PC-9 (cell line): Measurements from ENCODE around the gene PLXDC2. TPM values are rescaled to one million over a fixed set of nuclear protein-coding genes. Genes with fewer than 3 reads are reported as not detected.

Experiments used
- BruUV-seq: library from RNA; stranded (reverse); fragments of 400-500 nt; replicated peaks from 2 replicates; lab custom pipeline; 2021; lab: Mats Ljungman, UMichigan
- CTCF ChIA-PET: fragments of 300-600 bp; sonication (Branson Sonifier 250); formaldehyde crosslinking; loops from one replicate; lab custom pipeline; 2022; ENCODE audit warnings: antibody characterized with exemption; lab: Charles Lee
- POLR2A ChIA-PET: fragments of 300-600 bp; sonication (Branson Sonifier 250); formaldehyde crosslinking; loops from one replicate; lab custom pipeline; 2022; ENCODE audit warnings: antibody characterized with exemption; ENCODE audit not compliant: unreplicated experiment; lab: Charles Lee
- DNase-seq, 2 experiments: peaks; one replicate each; pipeline versions ENCODE4 v3.0.0 to v3.0.0-alpha.2; 2015 to 2022; ENCODE audit warnings: mixed read lengths in 1 of 2
- H2AFZ ChIP-seq: fragments of 200-600 bp; sonication (generic); 2 replicates; pipeline ENCODE4 v1.8.1; 2017; ENCODE audit warnings: antibody characterized with exemption
- H3F3A ChIP-seq: fragments of 200-600 bp; sonication (generic); 2 replicates; pipeline ENCODE4 v1.8.1; 2017; ENCODE audit warnings: antibody characterized with exemption, mild to moderate bottlenecking, low read depth; ENCODE audit not compliant: insufficient read depth
- H3K27ac ChIP-seq: fragments of 200-600 bp; sonication (generic); 2 replicates; pipeline ENCODE4 v1.6.1; 2016; ENCODE audit warnings: mixed run types
- H3K27me3 ChIP-seq: fragments of 200-600 bp; sonication (generic); 2 replicates; pipeline ENCODE4 v1.6.1; 2016; ENCODE audit warnings: low read depth, mixed run types; ENCODE audit not compliant: insufficient read depth
- H3K36me3 ChIP-seq: fragments of 200-600 bp; sonication (generic); 2 replicates; pipeline ENCODE4 v1.6.1; 2016; ENCODE audit warnings: low read depth, mixed run types
- H3K4me1 ChIP-seq: fragments of 200-600 bp; sonication (generic); replicated peaks from 2 replicates; pipeline ENCODE4 v1.6.1; 2016; ENCODE audit warnings: mixed run types; ENCODE audit not compliant: insufficient read depth
- H3K4me2 ChIP-seq: fragments of 200-600 bp; sonication (generic); 2 replicates; pipeline ENCODE4 v1.6.1; 2017; ENCODE audit warnings: mixed run types
- H3K4me3 ChIP-seq: fragments of 200-600 bp; sonication (generic); 2 replicates; pipeline ENCODE4 v1.6.1; 2016; ENCODE audit warnings: mixed run types
- H3K79me2 ChIP-seq: fragments of 200-600 bp; sonication (generic); 2 replicates; pipeline ENCODE4 v1.6.1; 2017; ENCODE audit warnings: low read depth, mixed run types
- H3K9me2 ChIP-seq: fragments of 200-600 bp; sonication (generic); 2 replicates; pipeline ENCODE4 v1.8.1; 2017; ENCODE audit warnings: mild to moderate bottlenecking; ENCODE audit not compliant: insufficient read depth
- H3K9me3 ChIP-seq: fragments of 200-600 bp; sonication (generic); 2 replicates; pipeline ENCODE4 v1.8.1; 2016; ENCODE audit warnings: low read depth; ENCODE audit not compliant: insufficient read depth
- H4K20me1 ChIP-seq: fragments of 200-600 bp; sonication (generic); 2 replicates; pipeline ENCODE4 v1.8.1; 2017; ENCODE audit not compliant: insufficient read depth
- EZH2 ChIP-seq: fragments of 200-600 bp; sonication (generic); IDR thresholded peaks from 2 replicates; pipeline ENCODE4 v1.8.0; 2017; ENCODE audit warnings: antibody characterized with exemption, low read depth
- intact Hi-C: fragments of 100-400 bp; cut with micrococcal nuclease; formaldehyde crosslinking; loops from one replicate; pipeline ENCODE4 v1.10.0; 2022; ENCODE audit not compliant: unreplicated experiment
- total RNA-seq: library from RNA; stranded (reverse); gene quantifications from 2 replicates; pipeline ENCODE4 v1.2.3, GENCODE V29; 2021
- TF ChIP-seq, protein P1 (sequence below): fragments of 200-600 bp; sonication (generic); conservative IDR thresholded peaks from 2 replicates; pipeline ENCODE4 v1.6.1; 2017; ENCODE audit warnings: mixed run types, antibody characterized with exemption, mild to moderate bottlenecking, moderate library complexity

The PLXDC2 gene
- total RNA-seq, 1 experiment from 2014 or later: not detected

DNA sequence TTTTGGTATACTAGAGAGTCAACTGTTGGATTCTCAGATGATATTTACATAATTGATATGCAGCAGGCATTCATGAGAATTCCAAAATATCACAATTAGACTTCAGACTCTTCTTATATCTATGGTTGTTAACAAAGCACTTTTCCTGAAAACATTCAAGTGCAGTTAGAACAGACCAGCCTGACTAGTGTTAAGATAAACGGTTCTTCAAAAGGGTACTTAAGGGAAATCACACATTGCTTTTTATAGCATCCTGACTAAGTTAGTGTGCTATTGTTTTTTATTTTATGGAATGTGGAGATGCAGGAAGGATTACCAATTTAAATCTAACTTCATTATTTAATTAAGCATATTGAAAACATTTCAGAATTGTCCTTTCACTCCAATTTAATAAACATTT, 405.1 kb downstream of the PLXDC2 start:
- POLR2A ChIA-PET: interaction anchor here (0.6 kb wide), 1 partner anchor 1038 kb away, joined by 15 read pairs; no protein-coding TSS in a partner anchor
- Histone ChIP-seq H3K9me2 (no peaks in the 10 kb centered on the region), H3K36me3 (no peaks in the 10 kb centered on the region), H3K4me2 (no peak overlapping the region), H4K20me1 (no peaks in the 10 kb centered on the region), H3K4me3 (no peak overlapping the region), H3K27ac (no peak overlapping the region), H3K79me2 (no peaks in the 10 kb centered on the region), H2AFZ (no peak overlapping the region), H3K4me1 (no peaks in the 10 kb centered on the region), H3K27me3 (no peaks in the 10 kb centered on the region), H3K9me3 (no peaks in the 10 kb centered on the region), H3F3A (no peaks in the 10 kb centered on the region)
- CTCF ChIA-PET: no interaction called here
- no TSS peak for BruUV-seq
- no peak for TF ChIP-seq EZH2
- TF ChIP-seq, protein P1, sequence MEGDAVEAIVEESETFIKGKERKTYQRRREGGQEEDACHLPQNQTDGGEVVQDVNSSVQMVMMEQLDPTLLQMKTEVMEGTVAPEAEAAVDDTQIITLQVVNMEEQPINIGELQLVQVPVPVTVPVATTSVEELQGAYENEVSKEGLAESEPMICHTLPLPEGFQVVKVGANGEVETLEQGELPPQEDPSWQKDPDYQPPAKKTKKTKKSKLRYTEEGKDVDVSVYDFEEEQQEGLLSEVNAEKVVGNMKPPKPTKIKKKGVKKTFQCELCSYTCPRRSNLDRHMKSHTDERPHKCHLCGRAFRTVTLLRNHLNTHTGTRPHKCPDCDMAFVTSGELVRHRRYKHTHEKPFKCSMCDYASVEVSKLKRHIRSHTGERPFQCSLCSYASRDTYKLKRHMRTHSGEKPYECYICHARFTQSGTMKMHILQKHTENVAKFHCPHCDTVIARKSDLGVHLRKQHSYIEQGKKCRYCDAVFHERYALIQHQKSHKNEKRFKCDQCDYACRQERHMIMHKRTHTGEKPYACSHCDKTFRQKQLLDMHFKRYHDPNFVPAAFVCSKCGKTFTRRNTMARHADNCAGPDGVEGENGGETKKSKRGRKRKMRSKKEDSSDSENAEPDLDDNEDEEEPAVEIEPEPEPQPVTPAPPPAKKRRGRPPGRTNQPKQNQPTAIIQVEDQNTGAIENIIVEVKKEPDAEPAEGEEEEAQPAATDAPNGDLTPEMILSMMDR: no peak
- no peak for DNase-seq
- intact Hi-C loops: no loop called here

DNA sequence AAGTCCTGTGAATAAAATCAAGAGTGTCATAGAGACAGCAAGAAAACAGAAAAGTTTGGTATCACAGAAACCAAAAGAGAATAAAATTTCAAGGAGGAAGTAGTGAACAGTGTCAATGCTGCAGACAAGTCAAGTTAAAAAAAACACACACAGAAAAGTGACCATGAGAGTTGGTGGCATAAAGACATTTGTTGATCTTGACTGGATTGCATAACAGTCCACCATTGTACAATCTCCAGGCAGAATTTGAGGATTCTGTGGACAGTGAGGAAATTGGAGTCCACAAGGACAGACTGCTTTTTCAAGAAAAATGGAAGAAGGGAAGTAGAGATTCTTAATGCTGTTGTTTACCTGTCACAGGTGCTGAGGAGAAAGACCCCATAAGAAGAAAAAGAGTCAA, 412.5 kb downstream of the PLXDC2 start:
- BruUV-seq: no TSS peak
- DNase-seq: no peak
- Histone ChIP-seq H2AFZ (no peak overlapping the region), H3K27ac (no peak overlapping the region), H3K27me3 (no peaks in the 10 kb centered on the region), H3K9me3 (no peaks in the 10 kb centered on the region), H3K9me2 (no peaks in the 10 kb centered on the region), H4K20me1 (no peaks in the 10 kb centered on the region), H3K79me2 (no peaks in the 10 kb centered on the region), H3K4me2 (no peak overlapping the region), H3K36me3 (no peaks in the 10 kb centered on the region), H3F3A (no peaks in the 10 kb centered on the region), H3K4me1 (no peaks in the 10 kb centered on the region), H3K4me3 (no peak overlapping the region)
- ChIA-PET POLR2A (no interaction called here), CTCF (no interaction called here)
- TF ChIP-seq, protein P1: no peak
- TF ChIP-seq EZH2: no peak
- intact Hi-C loops: no loop called here

DNA sequence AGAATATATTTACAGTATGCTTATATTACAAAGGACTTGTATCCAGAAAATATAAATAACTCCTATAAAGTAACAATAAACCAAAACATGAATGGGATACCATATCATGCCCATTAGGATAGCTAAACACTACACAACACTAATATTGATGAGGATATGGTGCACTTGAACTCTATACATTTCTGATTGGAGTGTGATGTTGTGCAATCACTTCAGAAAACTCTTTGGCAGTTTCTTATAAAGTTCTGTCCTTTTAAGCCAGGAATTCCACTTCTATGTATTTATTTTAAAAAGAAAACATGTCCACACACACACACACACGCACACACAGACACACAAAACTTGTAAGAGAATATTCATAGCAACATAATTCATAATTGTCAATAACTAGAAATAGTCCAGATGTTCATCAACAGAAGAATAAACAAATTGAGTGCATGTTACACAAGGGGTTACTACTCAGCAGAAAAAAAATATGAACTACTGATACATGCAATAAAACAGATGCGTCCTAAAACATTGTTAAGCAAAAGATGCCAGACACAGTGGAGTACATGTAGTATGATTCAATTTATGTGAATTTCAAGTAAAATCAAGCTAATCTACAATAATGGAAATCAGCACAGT, 416.0 kb downstream of the PLXDC2 start:
- no peak overlapping the region for H3K4me3 ChIP-seq
- H3K36me3 ChIP-seq: no peaks in the 10 kb centered on the region
- TF ChIP-seq EZH2: no peak
- TF ChIP-seq, protein P1: no peak
- ChIA-PET CTCF (no interaction called here), POLR2A (interaction anchor here (0.6 kb wide), 1 partner anchor 943 kb away, joined by 3 read pairs; no protein-coding TSS in a partner anchor)
- peaks cover 6% of the 10 kb centered on the region; the same call in 1 of the 2 replicates for H3K27me3 ChIP-seq
- no peaks in the 10 kb centered on the region for H3K9me2 ChIP-seq
- intact Hi-C loops: no loop called here
- H2AFZ ChIP-seq: no peak overlapping the region
- no peaks in the 10 kb centered on the region for H3K4me1 ChIP-seq
- H3K27ac ChIP-seq: no peak overlapping the region
- no peak overlapping the region for H3K4me2 ChIP-seq
- no TSS peak for BruUV-seq
- no peaks in the 10 kb centered on the region for H3K79me2 ChIP-seq
- no peak for DNase-seq
- no peaks in the 10 kb centered on the region for H4K20me1 ChIP-seq
- H3K9me3 ChIP-seq: no peaks in the 10 kb centered on the region
- H3F3A ChIP-seq: no peaks in the 10 kb centered on the region
